Testis (tissue), 2 donors: ENCODE data around the gene SMYD5.

Source experiments
- CTCF ChIP-seq, 3 experiments: fragments of 450-650 bp in 2 of 3; fragments of 200-600 bp in 1 of 3; sonication (generic) in 1 of 3; IDR thresholded peaks; one replicate each; pipeline ENCODE4 v1.5.1; 2016 to 2019; ENCODE audit warnings: antibody characterized with exemption in 3 of 3, mild to moderate bottlenecking in 2 of 3, moderate library complexity in 1 of 3
- POLR2A ChIP-seq: fragments of 450-650 bp; IDR thresholded peaks from one replicate; pipeline ENCODE4 v1.6.1; 2017; ENCODE audit warnings: antibody characterized with exemption, mild to moderate bottlenecking, moderate library complexity

- TF ChIP-seq CTCF (IDR thresholded peaks at IDR 0.05) (no peak), POLR2A (no peak)
These were observed 35.6 kb downstream of the SMYD5 start for GRCh38 chr2:73249636-73250035.
